GM13976 (cell line): ENCODE data around the gene MYORG.
A peak's percentile ranks its signal among the peaks of the same experiment; 100 is the strongest.

Experiments used
- DNase-seq: peaks from one replicate; pipeline ENCODE4 v3.0.0; 2012; ENCODE audit warnings: low spot score
- in situ Hi-C: fragments of 300-500 bp; cut with MboI; formaldehyde crosslinking; loops from one replicate; pipeline ENCODE4 v1.12.0; 2022; ENCODE audit warnings: low sequenced_read_pairs, mixed read lengths, inconsistent platforms; ENCODE audit not compliant: unreplicated experiment
- TF ChIP-seq, protein P1 (sequence below): IDR thresholded peaks from 2 replicates; pipeline ENCODE4 v1.5.1; 2012; ENCODE audit warnings: borderline replicate concordance, mild to moderate bottlenecking; ENCODE audit not compliant: insufficient read depth; ENCODE audit errors: extremely low read depth, missing control alignments, control extremely low read depth

MYORG gene

DNA sequence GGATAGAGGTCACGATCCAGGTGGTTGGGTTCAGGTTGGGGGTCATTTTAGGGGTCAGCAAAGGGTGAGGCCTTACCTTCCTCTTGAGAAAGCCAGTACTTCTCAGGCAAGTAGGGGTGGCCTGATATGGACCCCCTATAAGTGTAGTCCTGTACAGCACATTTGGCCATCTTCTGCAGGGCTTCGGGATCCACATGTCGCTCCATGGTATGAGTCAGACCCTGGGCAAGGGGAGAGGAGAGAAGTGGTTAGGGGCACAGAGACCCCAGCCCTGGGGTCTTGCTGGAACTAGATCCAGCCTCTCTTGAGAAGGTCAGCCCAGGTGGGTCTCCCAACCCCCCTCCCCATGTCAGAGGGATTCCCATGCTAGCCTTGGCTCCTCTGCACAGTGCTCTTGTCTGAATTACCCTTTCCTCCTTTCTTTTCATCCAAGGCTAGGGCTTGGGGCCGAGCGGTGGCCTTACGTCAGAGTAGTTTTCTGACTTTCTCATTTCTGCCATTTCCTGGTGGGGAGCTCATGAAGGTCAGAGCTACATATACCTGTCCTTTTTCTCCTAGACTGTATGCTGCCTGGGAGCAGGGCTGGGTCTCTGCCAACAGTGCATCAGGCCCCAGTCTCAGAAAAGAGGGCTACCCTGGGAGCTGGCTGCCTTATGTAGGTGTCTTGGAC lies 9.0 kb upstream of the MYORG start:
- TF ChIP-seq, protein P1, sequence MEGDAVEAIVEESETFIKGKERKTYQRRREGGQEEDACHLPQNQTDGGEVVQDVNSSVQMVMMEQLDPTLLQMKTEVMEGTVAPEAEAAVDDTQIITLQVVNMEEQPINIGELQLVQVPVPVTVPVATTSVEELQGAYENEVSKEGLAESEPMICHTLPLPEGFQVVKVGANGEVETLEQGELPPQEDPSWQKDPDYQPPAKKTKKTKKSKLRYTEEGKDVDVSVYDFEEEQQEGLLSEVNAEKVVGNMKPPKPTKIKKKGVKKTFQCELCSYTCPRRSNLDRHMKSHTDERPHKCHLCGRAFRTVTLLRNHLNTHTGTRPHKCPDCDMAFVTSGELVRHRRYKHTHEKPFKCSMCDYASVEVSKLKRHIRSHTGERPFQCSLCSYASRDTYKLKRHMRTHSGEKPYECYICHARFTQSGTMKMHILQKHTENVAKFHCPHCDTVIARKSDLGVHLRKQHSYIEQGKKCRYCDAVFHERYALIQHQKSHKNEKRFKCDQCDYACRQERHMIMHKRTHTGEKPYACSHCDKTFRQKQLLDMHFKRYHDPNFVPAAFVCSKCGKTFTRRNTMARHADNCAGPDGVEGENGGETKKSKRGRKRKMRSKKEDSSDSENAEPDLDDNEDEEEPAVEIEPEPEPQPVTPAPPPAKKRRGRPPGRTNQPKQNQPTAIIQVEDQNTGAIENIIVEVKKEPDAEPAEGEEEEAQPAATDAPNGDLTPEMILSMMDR: no peak
- in situ Hi-C loops: no loop called here
- DNase-seq: no peak

DNA sequence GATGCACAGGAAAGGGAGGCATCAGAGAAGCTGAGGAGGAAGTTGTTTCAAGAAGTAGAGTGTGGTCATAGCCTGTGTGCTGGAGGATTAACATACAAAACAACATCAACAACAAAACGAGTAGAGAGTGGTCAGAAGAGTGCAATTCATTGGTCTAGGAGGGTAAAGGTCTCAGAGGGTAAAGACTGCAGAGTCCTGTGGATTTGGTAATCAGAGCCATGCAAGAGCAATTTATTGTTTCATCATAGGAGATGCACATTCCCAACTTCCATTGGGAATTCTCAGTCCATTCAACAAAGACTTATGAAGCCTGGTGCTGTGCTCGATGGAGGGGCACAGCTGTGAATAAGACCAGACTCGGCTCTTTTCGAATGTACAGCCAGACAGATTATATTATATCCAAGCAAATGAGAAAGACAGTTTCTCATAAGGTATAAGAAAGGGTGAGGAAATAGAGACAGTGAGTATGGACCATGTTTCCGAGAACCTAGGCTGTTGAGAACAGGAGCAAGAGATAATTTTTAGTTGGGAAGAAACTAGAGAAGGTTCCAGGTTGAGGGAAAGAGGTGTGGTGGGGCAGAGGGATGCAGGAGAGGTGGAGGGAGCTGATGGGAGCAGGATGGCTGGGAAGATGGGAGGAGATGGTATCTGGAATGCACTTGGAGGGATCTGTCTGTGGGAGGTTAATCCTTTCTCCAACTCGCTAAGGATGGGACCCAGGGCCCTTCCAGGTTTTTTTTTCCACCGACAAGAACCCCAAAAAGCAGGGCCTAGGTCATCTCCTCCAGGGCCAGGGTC lies 7.9 kb upstream of the MYORG start:
- TF ChIP-seq, protein P1: no peak
- in situ Hi-C loops: no loop called here
- DNase-seq: no peak

DNA sequence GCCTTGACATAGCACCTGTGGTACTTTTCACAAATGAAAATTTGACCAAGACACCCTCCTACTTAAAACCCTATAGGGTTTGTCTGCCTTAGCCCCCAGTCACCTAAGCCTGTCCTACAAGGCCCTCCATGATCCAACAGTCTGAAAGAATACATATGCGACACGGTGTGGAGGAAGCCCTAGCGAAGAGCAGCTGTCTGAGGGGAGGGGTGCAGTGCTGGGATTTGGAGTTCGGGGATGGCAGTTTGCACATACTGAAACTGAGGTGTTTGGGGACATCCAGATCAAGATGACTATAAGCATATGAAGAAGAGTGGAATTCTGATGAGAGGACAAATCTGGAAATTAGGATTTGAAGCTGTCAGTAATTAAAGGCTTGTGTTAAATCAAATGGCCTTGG lies 7.2 kb upstream of the MYORG start:
- in situ Hi-C loops: no loop called here
- DNase-seq: no peak

DNA sequence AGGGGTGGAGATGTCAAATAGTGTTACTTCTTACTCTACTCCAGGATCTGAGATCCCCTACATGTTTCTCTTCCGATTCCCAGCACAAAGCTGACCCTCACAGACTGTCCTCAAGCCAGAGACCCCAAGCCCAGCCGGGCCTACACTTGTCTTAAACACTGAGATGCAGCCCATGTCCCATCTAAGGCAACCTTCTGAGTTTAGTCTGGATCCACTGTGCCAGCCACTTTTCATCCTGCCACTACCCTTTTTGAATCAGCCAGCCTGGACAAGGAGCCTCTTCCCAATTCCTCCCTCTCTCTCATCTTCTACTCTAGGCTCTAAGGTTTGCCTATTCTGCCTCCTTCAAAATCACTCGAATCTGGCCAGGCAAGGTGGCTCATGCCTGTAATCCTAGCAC lies 6.2 kb upstream of the MYORG start:
- TF ChIP-seq, protein P1: no peak
- DNase-seq: no peak
- in situ Hi-C loops: no loop called here

More for the DNA sequence above, 7.2 kb upstream of the MYORG start:
- TF ChIP-seq, protein P1: no peak

DNA sequence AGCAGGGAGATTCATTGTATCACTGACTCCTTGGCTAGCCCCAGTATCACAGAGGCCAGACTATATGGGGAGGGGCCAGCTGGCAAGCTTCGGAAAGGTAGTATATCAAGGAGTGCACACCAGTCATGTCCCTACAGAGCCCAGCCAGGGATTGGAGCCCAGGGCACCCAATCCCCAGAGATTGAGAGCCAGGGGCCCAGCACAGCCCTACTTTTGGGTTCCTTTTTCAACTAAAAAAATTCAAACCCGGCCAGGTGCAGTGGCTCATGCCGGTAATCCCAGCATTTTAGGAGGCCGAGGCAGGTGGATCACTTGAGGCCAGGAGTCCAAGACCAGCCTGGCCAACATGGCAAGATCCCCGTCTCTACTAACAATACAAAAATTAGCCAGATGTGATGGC lies 5.4 kb upstream of the MYORG start:
- no peak for DNase-seq
- in situ Hi-C loops: no loop called here

DNA sequence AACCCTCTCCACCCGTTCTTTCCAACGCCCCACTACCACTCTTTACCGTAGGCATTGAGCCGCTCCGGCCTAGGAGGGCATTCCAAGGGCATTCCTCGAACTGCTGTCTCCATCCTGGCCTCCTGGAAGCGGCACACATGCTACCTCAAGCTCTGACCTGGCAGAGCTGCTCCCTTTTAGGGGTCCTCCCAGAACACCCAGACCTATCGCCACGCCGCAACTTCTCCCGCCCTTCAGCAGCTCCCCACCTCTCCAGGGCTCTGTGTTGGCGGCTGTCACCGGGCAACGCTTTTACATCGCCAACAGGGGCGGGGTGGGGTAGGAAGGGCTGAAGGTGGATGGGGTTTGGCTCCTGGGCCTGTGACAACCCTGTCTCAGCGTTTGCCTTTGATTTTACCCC lies 4.6 kb upstream of the MYORG start:
- peak; percentile 19 for DNase-seq
- TF ChIP-seq, protein P1: no peak
- in situ Hi-C loops: no loop called here

More for the DNA sequence above, 5.4 kb upstream of the MYORG start:
- TF ChIP-seq, protein P1: no peak
